ENCODE measurements around the gene ATG4A.

GRCh38 chrX:108168961-108169740 lies 77.6 kb downstream of the ATG4A start:
- TF ChIP-seq, protein P1, sequence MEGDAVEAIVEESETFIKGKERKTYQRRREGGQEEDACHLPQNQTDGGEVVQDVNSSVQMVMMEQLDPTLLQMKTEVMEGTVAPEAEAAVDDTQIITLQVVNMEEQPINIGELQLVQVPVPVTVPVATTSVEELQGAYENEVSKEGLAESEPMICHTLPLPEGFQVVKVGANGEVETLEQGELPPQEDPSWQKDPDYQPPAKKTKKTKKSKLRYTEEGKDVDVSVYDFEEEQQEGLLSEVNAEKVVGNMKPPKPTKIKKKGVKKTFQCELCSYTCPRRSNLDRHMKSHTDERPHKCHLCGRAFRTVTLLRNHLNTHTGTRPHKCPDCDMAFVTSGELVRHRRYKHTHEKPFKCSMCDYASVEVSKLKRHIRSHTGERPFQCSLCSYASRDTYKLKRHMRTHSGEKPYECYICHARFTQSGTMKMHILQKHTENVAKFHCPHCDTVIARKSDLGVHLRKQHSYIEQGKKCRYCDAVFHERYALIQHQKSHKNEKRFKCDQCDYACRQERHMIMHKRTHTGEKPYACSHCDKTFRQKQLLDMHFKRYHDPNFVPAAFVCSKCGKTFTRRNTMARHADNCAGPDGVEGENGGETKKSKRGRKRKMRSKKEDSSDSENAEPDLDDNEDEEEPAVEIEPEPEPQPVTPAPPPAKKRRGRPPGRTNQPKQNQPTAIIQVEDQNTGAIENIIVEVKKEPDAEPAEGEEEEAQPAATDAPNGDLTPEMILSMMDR (IDR thresholded peaks at IDR 0.05), result no peak
- TF ChIP-seq POLR2A (IDR thresholded peaks at IDR 0.05) (no peak), POLR2AphosphoS5 (IDR thresholded peaks at IDR 0.05) (no peak)

All from breast epithelium (tissue), 3 donors.